NCI-H1048 (cell line): Measurements from ENCODE around the gene ABCB8.

Source experiments
- DNase-seq: peaks from one replicate; lab custom pipeline; 2025; lab: John Stamatoyannopoulos, UW

Gene ABCB8

DNA sequence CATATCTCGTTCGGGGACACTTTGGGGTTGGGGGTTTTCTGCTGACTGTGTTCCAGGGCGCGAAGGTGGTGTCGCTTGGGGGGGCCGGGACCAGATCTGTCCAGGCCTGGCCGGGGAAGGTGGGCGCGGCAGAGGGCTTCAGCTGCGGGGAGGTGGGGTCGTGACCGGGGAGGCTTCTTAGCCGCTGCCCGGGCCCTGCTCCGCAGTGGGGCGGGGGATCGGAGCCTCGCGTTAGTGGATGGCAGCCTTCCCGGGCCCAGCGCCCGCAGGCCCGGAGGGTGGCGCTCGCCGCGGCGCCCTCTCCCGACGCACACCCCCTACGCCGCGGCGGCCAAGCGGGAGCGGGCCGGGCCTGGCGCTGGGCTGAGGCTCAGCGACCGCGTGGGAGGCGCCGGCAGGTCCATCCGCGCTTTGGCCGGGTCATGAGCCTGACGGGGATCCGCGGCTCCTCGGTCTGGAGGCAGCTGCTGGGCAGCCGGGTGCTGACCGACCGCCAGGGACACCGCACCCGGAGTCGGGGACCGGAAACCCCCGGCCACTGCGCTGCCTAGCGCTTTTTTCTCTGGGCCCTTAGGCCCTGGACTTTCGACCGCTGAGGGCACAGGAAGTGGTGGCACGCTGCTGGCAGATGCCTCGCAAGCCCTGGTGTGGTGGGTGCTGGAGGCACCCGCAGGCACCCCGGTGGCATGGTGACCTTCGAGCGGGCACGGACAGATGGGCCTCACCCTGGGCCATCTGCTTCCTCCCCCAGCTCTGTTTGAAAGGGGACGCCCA lies 59.2 kb downstream of the ABCB8 start:
- DNase-seq, result no peak

DNA sequence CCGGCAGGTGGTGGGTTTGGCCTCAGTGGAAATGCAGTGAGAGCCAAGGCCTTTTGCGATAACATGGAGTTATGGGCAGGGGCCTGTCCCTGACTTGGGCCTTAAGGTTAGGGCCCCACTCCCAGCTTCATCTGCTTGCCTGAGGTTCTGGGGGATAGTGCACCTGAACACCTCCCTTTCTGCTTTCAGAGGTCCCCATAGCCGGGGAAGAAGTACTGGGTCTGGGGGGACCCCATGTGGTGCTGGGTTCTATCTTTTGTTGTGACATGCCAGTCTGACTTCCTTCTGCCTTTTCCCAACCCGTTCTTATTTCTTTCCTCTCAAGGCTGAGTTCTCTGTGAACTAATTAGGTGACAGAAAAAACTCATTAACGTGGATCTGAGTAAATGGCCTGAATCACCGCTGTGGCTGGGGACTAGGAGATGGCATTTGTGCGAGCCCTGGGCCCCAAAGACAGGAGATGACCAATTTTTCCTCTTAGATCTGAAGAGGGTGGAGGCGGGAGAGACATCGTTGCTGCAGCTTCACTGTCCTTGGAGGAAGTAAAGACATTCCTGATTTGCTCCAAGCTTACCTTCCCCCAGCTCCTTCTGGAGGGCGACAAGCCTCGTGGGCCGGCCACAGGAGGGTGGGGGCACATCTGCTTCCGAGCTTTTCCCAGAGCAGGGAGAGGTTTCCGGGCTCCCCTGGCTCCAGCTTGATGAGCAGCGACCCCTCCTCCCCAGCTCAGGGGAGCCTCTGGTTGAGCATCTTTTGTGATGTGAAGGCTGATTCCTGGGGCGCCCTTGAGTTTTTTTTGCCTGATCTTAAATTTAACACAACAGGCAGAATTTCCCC lies 60.0 kb downstream of the ABCB8 start:
- DNase-seq, result no peak

GRCh38 chr7:151088856-151089699 lies 60.8 kb downstream of the ABCB8 start:
- no peak for DNase-seq

DNA sequence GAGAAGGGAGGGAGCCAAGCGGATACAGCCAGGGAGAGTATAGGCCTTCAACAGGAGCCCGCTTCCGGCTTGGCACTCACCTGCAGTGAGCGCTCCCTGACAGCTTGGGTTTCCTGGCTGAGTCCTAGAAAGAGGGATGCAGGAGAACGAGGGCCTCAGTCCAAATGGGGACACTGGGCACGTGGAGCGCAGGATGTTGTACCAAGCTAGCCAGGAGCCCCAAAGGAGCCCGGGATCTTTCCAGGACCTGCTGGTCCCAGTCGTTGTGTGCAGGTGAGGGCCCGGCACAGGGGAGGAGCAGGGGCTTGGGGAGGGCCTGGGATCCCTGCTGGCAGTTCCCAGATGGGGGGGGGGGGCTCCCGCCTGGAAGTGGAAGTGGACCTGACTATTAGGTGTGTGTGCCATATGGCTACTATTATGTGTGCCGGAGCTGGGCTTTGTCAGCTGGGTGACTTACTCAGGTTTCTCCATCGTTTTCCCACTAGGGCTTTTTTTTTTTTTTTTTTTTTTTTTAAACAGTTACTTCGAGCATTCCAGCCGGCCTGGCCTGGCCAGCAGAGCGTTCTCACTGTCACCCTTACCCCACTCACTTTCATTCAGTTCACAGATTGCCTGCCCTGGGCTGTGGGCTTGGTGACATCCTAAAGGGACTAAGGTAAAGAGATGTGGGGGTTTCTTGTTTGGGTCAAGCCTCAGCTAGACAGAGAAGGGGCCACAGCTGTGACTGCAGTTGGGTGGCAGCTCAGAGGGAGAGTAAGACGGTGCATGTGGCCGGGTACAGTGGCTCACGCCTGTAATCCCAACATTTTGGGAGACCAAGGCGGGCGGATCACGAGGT lies 61.9 kb downstream of the ABCB8 start:
- DNase-seq, result no peak

DNA sequence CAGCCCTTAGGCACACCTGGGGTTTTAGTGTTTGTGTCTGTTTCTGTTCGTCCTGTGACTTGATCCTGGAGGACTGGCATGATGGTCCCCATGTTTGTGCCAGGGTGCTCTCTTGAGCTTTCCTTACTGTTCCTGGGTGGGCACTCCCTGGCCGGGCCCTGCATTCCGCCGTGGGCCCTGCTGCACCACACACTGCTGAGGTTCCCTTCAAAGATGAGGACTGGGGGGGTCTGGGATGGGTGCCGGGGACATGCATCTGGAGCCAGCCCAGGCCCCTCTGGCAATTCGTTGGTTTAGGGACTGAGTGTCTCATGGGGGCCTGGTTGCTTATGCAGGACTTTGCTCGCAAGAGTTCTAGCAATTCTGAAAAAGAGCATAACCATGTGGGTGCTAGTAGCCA lies 62.8 kb downstream of the ABCB8 start:
- DNase-seq, result no peak

GRCh38 chr7:151091431-151091830 lies 63.2 kb downstream of the ABCB8 start:
- DNase-seq, result no peak

DNA sequence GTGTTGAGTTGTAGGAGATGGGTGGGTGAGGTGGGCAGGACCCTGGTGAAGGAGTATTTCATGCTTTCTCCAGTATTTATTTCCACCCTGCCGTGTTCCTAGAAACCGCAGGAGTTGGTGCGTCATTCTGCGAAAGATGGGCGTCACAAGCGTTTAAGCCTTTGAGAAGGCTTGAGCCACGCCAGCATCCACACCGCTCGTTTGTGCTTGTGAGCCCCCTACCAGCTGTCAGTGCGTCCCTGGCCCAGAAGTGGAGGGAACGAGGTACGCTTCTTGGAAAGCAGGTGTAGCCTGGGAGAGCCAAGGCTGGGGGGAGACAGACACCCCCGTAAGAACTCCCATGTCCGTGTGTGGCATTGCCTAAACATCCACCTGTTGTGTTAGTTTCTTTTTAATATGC lies 63.7 kb downstream of the ABCB8 start:
- DNase-seq, result no peak

DNA sequence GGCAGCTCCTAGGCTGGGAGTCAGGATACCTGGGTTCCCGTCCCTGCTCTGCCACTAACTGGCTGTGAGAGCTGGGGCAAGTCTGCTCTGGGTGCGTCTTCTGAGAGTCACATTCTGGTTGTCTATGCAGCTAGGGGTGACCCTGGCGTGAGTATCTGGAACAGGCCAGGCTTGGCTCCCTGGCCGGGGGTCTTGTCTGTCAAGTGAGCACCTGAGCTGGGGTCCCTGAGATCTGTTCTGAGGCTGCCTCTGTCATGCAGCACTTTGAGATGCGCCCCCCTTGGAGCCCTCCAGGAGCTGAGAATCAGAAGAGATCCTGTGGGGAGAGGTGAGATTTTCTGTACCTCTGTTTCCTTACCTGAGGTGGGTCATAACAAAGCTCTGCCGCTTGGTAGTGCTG lies 65.5 kb downstream of the ABCB8 start:
- DNase-seq, result no peak

- DNase-seq, result no peak
Observed at GRCh38 chr7:151094675-151095074, 66.4 kb downstream of the ABCB8 start.

DNA sequence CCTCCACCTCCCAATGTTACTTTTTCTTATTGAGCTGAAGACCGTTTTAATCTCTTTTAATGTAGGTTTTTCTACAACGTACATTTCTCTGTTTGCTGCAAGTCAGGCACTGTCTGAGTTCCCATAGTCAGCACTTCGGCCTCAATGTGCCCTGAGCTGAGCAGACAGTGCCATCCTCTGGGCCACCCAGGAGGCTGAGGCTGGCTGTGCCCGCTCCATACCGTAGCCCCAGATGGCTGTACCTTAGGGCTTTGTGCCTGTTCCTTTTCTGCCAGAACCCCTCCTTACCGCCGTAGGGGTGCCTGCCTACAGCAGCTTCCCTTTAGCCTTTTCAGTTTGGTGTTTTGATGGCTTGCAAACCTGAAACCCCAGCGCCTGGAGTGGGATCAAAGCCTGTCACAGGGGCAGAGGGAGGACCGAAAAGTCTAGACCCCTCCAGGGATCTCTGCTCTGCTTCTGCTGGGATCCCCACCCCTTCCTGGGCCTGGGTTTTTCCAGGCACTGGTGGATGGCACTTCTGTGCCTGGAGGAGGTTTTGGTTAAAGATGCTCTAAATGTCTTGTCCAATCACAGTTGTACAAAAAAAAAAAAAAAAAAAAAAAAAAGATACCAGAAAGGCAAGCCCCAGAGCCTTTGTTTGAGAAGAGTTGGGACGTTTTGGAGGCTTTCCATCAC lies 67.0 kb downstream of the ABCB8 start:
- DNase-seq, result no peak

DNA sequence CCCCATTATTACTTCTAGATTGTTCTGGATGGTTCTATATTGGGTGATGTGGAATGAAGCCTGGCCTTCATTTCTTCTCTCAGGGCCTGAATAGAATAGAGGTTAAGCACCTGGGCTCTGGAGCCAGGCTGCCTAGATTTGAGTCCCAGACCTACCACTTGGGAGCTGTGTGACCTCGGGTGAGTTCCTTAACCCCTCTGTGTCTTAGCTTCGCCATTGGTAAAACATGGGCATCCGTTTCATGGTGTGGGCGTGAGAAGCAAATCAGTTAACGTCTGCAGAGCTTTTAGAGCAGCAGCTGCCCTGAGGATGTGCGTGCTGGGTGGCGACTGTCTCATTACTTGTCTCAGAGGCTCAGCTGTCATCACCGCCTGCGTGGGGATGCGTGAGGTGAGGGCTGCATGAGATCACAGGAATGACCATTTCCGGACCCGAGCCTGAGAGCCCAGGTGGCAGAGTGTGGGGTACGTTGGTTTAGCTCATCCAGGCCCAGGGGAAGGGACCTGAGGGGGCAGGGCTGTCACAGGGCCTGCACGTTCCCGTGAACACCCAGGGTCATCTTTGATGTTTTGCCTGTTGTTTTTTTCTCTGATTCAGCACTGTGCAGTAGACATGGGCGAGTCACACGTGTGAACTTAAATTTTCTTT lies 67.7 kb downstream of the ABCB8 start:
- DNase-seq, result no peak
